HG03060 (cell line): ENCODE results near the gene IRF6.

Experiments used
- ATAC-seq: cut with Tn5 transposase; IDR thresholded peaks from one replicate; pipeline ENCODE4 v1.9.1; 2021; ENCODE audit warnings: low read depth, moderate number of reproducible peaks; ENCODE audit not compliant: unreplicated experiment

Gene IRF6

GRCh38 chr1:209790286-209791193 lies 15.4 kb downstream of the IRF6 start:
- no peak for ATAC-seq

GRCh38 chr1:209789245-209789644 lies 16.7 kb downstream of the IRF6 start:
- no peak for ATAC-seq

GRCh38 chr1:209787551-209787950 lies 18.4 kb downstream of the IRF6 start:
- no peak for ATAC-seq

- ATAC-seq: no peak
Measured at GRCh38 chr1:209786146-209786545, 19.8 kb downstream of the IRF6 start.

GRCh38 chr1:209785592-209785991 lies 20.4 kb downstream of the IRF6 start:
- ATAC-seq: no peak

- peak; percentile 88 for ATAC-seq
Measured at GRCh38 chr1:209784265-209785169, 21.4 kb downstream of the IRF6 start, which contains the start of gene C1orf74. Gene C1orf74 (minus strand): TSS chr1:209784559. CDS start chr1:209783634, 925 bp downstream.

- ATAC-seq: no peak
Measured at GRCh38 chr1:209783386-209783785, 22.6 kb downstream of the IRF6 start.

- ATAC-seq: no peak
Measured at GRCh38 chr1:209780268-209780667, 25.7 kb downstream of the IRF6 start.

- ATAC-seq: no peak
Measured at GRCh38 chr1:209778102-209778501, 27.8 kb downstream of the IRF6 start.

GRCh38 chr1:209777587-209777986 lies 28.4 kb downstream of the IRF6 start:
- ATAC-seq: no peak

GRCh38 chr1:209775678-209776077 lies 30.3 kb downstream of the IRF6 start:
- no peak for ATAC-seq

GRCh38 chr1:209774592-209774991 lies 31.4 kb downstream of the IRF6 start:
- peak; percentile 46 for ATAC-seq

- no peak for ATAC-seq
Measured at GRCh38 chr1:209772126-209772525, 33.8 kb downstream of the IRF6 start.

GRCh38 chr1:209770636-209771415 lies 35.1 kb downstream of the IRF6 start:
- no peak for ATAC-seq

GRCh38 chr1:209769971-209770370 lies 36.0 kb downstream of the IRF6 start:
- no peak for ATAC-seq

- ATAC-seq: peak; percentile 72
Measured at GRCh38 chr1:209769171-209769904, 36.6 kb downstream of the IRF6 start.

- ATAC-seq: peak; percentile 67
Measured at GRCh38 chr1:209768354-209768774, 37.6 kb downstream of the IRF6 start.

- ATAC-seq: no peak
Measured at GRCh38 chr1:209767706-209768105, 38.2 kb downstream of the IRF6 start.

GRCh38 chr1:209767096-209767495 lies 38.8 kb downstream of the IRF6 start:
- ATAC-seq: no peak

- ATAC-seq: no peak
Measured at GRCh38 chr1:209766051-209766450, 39.9 kb downstream of the IRF6 start.
